K562 (cell line): Measurements from ENCODE around the gene ZKSCAN5. TPM values are rescaled to one million over a fixed set of nuclear protein-coding genes. Genes with fewer than 3 reads are reported as not detected.

Experiments
- ARID1B ChIP-seq: fragments of 450-650 bp; IDR thresholded peaks from 2 replicates; pipeline ENCODE4 v1.6.1; 2016; ENCODE audit warnings: antibody characterized with exemption, mild to moderate bottlenecking, inconsistent platforms
- CBFB ChIP-seq: sonication (generic); formaldehyde crosslinking; IDR thresholded peaks from 2 replicates; pipeline ENCODE4 v1.4.0; 2020; ENCODE audit warnings: mild to moderate bottlenecking, missing genetic modification reagents
- DMBX1 ChIP-seq: fragments of 250-450 bp; sonication (Bioruptor Pico); IDR thresholded peaks from 2 replicates; pipeline ENCODE4 v1.8.0; 2022; ENCODE audit warnings: inconsistent platforms, mild to moderate bottlenecking, moderate library complexity, borderline replicate concordance
- E2F4 ChIP-seq: sonication (generic); formaldehyde crosslinking; IDR thresholded peaks from 2 replicates; pipeline ENCODE4 v1.8.0; 2022; ENCODE audit warnings: mild to moderate bottlenecking, low read depth, missing genetic modification reagents
- HLTF ChIP-seq: fragments of 450-650 bp; IDR thresholded peaks from 2 replicates; pipeline ENCODE4 v1.6.1; 2016
- MIER1 ChIP-seq: fragments of 450-650 bp; IDR thresholded peaks from 2 replicates; pipeline ENCODE4 v1.6.1; 2016; ENCODE audit warnings: antibody characterized with exemption, mild to moderate bottlenecking, low read depth
- NCOA1 ChIP-seq: fragments of 450-650 bp; IDR thresholded peaks from 2 replicates; pipeline ENCODE4 v1.6.1; 2016; ENCODE audit warnings: low read depth
- NCOA6 ChIP-seq: fragments of 450-650 bp; IDR thresholded peaks from 2 replicates; pipeline ENCODE4 v1.6.1; 2017; ENCODE audit warnings: mild to moderate bottlenecking
- NFYB ChIP-seq: IDR thresholded peaks from 2 replicates; pipeline ENCODE4 v1.6.1; 2011; ENCODE audit warnings: mild to moderate bottlenecking, moderate library complexity; ENCODE audit not compliant: insufficient read length; ENCODE audit errors: extremely low read depth
- PCBP2 ChIP-seq: fragments of 200-400 bp; formaldehyde crosslinking; IDR thresholded peaks from 2 replicates; pipeline ENCODE4 v1.6.1; 2018; ENCODE audit warnings: low read length, low read depth, mild to moderate bottlenecking, moderate library complexity; ENCODE audit not compliant: poor library complexity, severe bottlenecking
- PKNOX1 ChIP-seq: fragments of 450-650 bp; IDR thresholded peaks from 2 replicates; pipeline ENCODE4 v1.6.1; 2016
- POLR2H ChIP-seq: IDR thresholded peaks from 2 replicates; pipeline ENCODE4 v1.6.1; 2016; ENCODE audit warnings: missing genetic modification characterization, low read depth, mild to moderate bottlenecking, control low read depth, missing compliant biosample characterization, moderate library complexity
- PTTG1 ChIP-seq: fragments of 450-650 bp; IDR thresholded peaks from 2 replicates; pipeline ENCODE4 v1.6.1; 2016; ENCODE audit warnings: low read depth, mild to moderate bottlenecking, missing genetic modification characterization, missing compliant biosample characterization
- PYGO2 ChIP-seq: fragments of 450-650 bp; IDR thresholded peaks from 2 replicates; pipeline ENCODE4 v1.6.1; 2016; ENCODE audit warnings: mild to moderate bottlenecking, missing genetic modification characterization, moderate library complexity, missing compliant biosample characterization
- RNF219 ChIP-seq: fragments of 250-450 bp; sonication (Bioruptor Pico); IDR thresholded peaks from 2 replicates; pipeline ENCODE4 v1.5.0; 2022; ENCODE audit warnings: mild to moderate bottlenecking
- TCF3 ChIP-seq: sonication (generic); formaldehyde crosslinking; IDR thresholded peaks from 2 replicates; pipeline ENCODE4 v1.4.0; 2020; ENCODE audit warnings: mild to moderate bottlenecking, missing genetic modification reagents
- XRCC3 ChIP-seq: fragments of 450-650 bp; IDR thresholded peaks from 2 replicates; pipeline ENCODE4 v1.6.1; 2017; ENCODE audit warnings: mild to moderate bottlenecking, moderate library complexity
- XRCC5 ChIP-seq: fragments of 200-400 bp; formaldehyde crosslinking; IDR thresholded peaks from 2 replicates; pipeline ENCODE4 v1.6.1; 2017; ENCODE audit warnings: low read depth, mild to moderate bottlenecking, low read length
- ZFP1 ChIP-seq: fragments of 450-650 bp; formaldehyde crosslinking; IDR thresholded peaks from 2 replicates; pipeline ENCODE4 v1.4.0; 2020; ENCODE audit warnings: mild to moderate bottlenecking, mixed read lengths
- ZNF668 ChIP-seq: fragments of 250-450 bp; sonication (Bioruptor Pico); IDR thresholded peaks from 2 replicates; pipeline ENCODE4 v1.8.0; 2022; ENCODE audit warnings: mild to moderate bottlenecking, inconsistent platforms
- polyA plus RNA-seq, 8 experiments: library from polyadenylated mRNA; depleted of rRNA in 4 of 8; stranded (reverse) in 5 of 8; unstranded in 3 of 8; fragments of >200 nt; fragmentation: Nextera tagmentation in 2 of 8; fragmentation: Illumina TruSeq in 1 of 8; extraction: Ambion mirVana in 2 of 8; extraction: Trizol in 1 of 8; gene quantifications; 2 replicates each; pipeline versions ENCODE4 v1.2.1 to v1.2.3, GENCODE V29; 2011 to 2014; ENCODE audit warnings: inconsistent platforms in 1 of 8, missing spikeins in 1 of 8
- total RNA-seq, 7 experiments: library from RNA; depleted of rRNA in 6 of 7; stranded (reverse); fragments of >200 nt in 6 of 7; fragmentation: Illumina TruSeq in 2 of 7; extraction: Trizol in 2 of 7; gene quantifications; 2 replicates each; pipeline versions ENCODE4 v1.2.1 to v1.2.3, GENCODE V29; 2011 to 2021; ENCODE audit warnings: low replicate concordance in 1 of 7
- TF ChIP-seq, protein P1 (sequence below): fragments of 150-350 bp; conservative IDR thresholded peaks from 2 replicates; pipeline ENCODE4 v1.6.1; 2014; ENCODE audit warnings: low read length

ZKSCAN5 gene
- total and polyA plus RNA-seq, 9 of the 15 experiments (the other 6 are each of a cell fraction or from before 2014, with no cell fraction given) = 4.2 to 19.0 (median 15.0) TPM

DNA sequence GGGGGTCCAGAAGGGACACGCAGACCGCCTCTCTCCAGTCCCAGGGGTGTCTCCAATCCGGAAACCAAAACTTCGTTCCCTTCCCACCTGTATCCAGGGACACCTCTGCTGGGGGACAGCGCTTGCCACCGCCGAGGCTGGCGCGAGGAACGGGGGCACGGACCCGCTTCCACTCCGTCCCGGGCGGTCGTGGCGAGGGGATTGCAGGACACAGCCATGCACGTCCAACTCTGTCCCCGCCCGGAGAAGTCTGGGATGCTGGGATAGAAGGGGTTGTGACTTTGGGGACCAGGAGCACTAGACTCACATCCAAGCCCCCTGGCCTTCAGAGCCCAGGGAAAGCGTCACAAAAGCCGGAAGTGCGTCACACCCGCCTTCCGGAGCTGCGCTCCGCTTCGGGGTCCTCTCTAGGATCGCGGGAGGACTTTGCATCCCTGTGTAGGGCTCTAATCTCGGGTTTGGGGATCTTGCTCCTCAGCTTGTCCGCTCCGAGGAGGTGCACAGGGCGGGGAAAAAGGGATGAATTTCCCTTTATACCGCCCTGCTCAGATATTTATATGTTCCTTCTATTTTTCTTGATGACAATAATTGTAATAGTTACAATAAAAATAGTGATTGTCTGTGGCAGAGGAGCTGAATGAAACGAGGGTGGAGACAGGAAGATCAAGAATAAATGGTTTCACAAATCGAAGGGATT lies 47.5 kb downstream of the ZKSCAN5 start, which contains the start of gene FAM200A (continued):
- TF ChIP-seq, protein P1, sequence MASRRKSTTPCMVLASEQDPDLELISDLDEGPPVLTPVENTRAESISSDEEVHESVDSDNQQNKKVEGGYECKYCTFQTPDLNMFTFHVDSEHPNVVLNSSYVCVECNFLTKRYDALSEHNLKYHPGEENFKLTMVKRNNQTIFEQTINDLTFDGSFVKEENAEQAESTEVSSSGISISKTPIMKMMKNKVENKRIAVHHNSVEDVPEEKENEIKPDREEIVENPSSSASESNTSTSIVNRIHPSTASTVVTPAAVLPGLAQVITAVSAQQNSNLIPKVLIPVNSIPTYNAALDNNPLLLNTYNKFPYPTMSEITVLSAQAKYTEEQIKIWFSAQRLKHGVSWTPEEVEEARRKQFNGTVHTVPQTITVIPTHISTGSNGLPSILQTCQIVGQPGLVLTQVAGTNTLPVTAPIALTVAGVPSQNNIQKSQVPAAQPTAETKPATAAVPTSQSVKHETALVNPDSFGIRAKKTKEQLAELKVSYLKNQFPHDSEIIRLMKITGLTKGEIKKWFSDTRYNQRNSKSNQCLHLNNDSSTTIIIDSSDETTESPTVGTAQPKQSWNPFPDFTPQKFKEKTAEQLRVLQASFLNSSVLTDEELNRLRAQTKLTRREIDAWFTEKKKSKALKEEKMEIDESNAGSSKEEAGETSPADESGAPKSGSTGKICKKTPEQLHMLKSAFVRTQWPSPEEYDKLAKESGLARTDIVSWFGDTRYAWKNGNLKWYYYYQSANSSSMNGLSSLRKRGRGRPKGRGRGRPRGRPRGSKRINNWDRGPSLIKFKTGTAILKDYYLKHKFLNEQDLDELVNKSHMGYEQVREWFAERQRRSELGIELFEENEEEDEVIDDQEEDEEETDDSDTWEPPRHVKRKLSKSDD = peak; percentile 45; the same call in 1 of the 2 replicates
- TF ChIP-seq ZNF668 (no peak), ZFP1 (no peak), MIER1 (peak; percentile 62; the same call in 1 of the 2 replicates), PKNOX1 (peak; percentile 52; the same call in 1 of the 2 replicates), XRCC5 (peak; percentile 86; the same call in 1 of the 2 replicates), ARID1B (peak; percentile 24; the same call in 1 of the 2 replicates), PCBP2 (no peak), PTTG1 (tag) (no peak), E2F4 (CRISPR knock-in tag) (peak; percentile 61), RNF219 (CRISPR knock-in tag) (no peak), NFYB (no peak), CBFB (CRISPR knock-in tag) (peak; percentile 88; the same call in 1 of the 2 replicates), DMBX1 (CRISPR knock-in tag) (no peak), XRCC3 (no peak), POLR2H (tag) (no peak), PYGO2 (tag) (no peak), NCOA1 (peak; percentile 95), NCOA6 (no peak), HLTF (no peak), TCF3 (CRISPR knock-in tag) (0 out of 2 replicates have a peak, but pooled peaks have one; percentile 5)
